MM.1S (cell line): Measurements from ENCODE around the gene SCO1.

ENCODE experiments used
- DNase-seq: peaks from one replicate; pipeline ENCODE4 v3.0.0-alpha.2; 2015
- H2AFZ ChIP-seq: fragments of 300-600 bp; sonication (generic); 2 replicates; pipeline ENCODE4 v1.6.0; 2016; ENCODE audit warnings: antibody characterized with exemption, low read length
- H3F3A ChIP-seq: fragments of 300-600 bp; sonication (generic); 2 replicates; pipeline ENCODE4 v1.6.1; 2016; ENCODE audit warnings: mild to moderate bottlenecking, antibody characterized with exemption, low read length, moderate library complexity, mixed read lengths; ENCODE audit not compliant: insufficient read depth
- H3K27ac ChIP-seq: fragments of 300-600 bp; sonication (generic); 2 replicates; pipeline ENCODE4 v1.5.1; 2016; ENCODE audit warnings: mild to moderate bottlenecking, low read length
- H3K27me3 ChIP-seq: fragments of 300-600 bp; sonication (generic); replicated peaks from 2 replicates; pipeline ENCODE4 v1.6.0; 2016; ENCODE audit warnings: low read length; ENCODE audit not compliant: insufficient read depth
- H3K36me3 ChIP-seq: fragments of 300-600 bp; sonication (generic); replicated peaks from 2 replicates; pipeline ENCODE4 v1.6.1; 2016; ENCODE audit warnings: mild to moderate bottlenecking, low read length, mixed read lengths; ENCODE audit not compliant: insufficient read depth
- H3K4me1 ChIP-seq: fragments of 300-600 bp; sonication (generic); 2 replicates; pipeline ENCODE4 v1.6.1; 2016; ENCODE audit warnings: low read length, mixed read lengths
- H3K4me2 ChIP-seq: fragments of 300-600 bp; sonication (generic); 2 replicates; pipeline ENCODE4 v1.6.0; 2016; ENCODE audit warnings: low read depth, low read length
- H3K4me3 ChIP-seq: fragments of 300-600 bp; sonication (generic); 2 replicates; pipeline ENCODE4 v1.5.1; 2016; ENCODE audit warnings: low read length, mixed read lengths
- H3K79me2 ChIP-seq: fragments of 300-600 bp; sonication (generic); 2 replicates; pipeline ENCODE4 v1.6.1; 2016; ENCODE audit warnings: mixed run types, low read length, mixed read lengths
- H3K9ac ChIP-seq: fragments of 300-600 bp; sonication (generic); 2 replicates; pipeline ENCODE4 v1.6.1; 2016; ENCODE audit warnings: low read length, mixed read lengths
- H3K9me2 ChIP-seq: fragments of 300-600 bp; sonication (generic); replicated peaks from 2 replicates; pipeline ENCODE4 v1.6.1; 2016; ENCODE audit warnings: mild to moderate bottlenecking, low read length, mixed read lengths; ENCODE audit not compliant: insufficient read depth
- H3K9me3 ChIP-seq: fragments of 300-600 bp; sonication (generic); replicated peaks from 2 replicates; pipeline ENCODE4 v1.6.1; 2016; ENCODE audit warnings: mild to moderate bottlenecking, low read length, mixed read lengths; ENCODE audit not compliant: insufficient read depth
- H4K20me1 ChIP-seq: fragments of 300-600 bp; sonication (generic); 2 replicates; pipeline ENCODE4 v1.6.1; 2016; ENCODE audit warnings: mild to moderate bottlenecking, low read length, moderate library complexity, mixed read lengths; ENCODE audit not compliant: insufficient read depth
- CTCF ChIP-seq: fragments of 300-600 bp; sonication (generic); IDR thresholded peaks from 2 replicates; pipeline ENCODE4 v1.5.1; 2016; ENCODE audit warnings: antibody characterized with exemption, low read length, mixed read lengths
- EZH2 ChIP-seq: fragments of 300-600 bp; sonication (generic); optimal IDR thresholded peaks from 2 replicates; pipeline ENCODE3; 2017; ENCODE audit warnings: low read depth, mild to moderate bottlenecking, antibody characterized with exemption, low read length, mixed read lengths
- EZH2phosphoT487 ChIP-seq: fragments of 300-600 bp; sonication (generic); IDR thresholded peaks from 2 replicates; pipeline ENCODE4 v1.6.1; 2018; ENCODE audit warnings: antibody characterized with exemption, low read length

The SCO1 gene

GRCh38 chr17:10743316-10744009 lies 46.1 kb upstream of the SCO1 start:
- Histone ChIP-seq H3K4me1 (no peaks in the 10 kb centered on the region), H2AFZ (no peak overlapping the region), H3K4me2 (no peak overlapping the region), H3K27ac (no peak overlapping the region), H3K4me3 (no peak overlapping the region), H3F3A (no peaks in the 10 kb centered on the region), H3K9me3 (no peaks in the 10 kb centered on the region), H3K36me3 (no peaks in the 10 kb centered on the region), H3K9ac (no peak overlapping the region), H3K27me3 (peaks cover 3% of the 10 kb centered on the region; the same call in 1 of the 2 replicates), H3K79me2 (no peaks in the 10 kb centered on the region), H3K9me2 (no peaks in the 10 kb centered on the region), H4K20me1 (no peaks in the 10 kb centered on the region)
- TF ChIP-seq EZH2 (no peak), EZH2phosphoT487 (no peak), CTCF (no peak)
- no peak for DNase-seq

GRCh38 chr17:10742431-10742830 lies 45.1 kb upstream of the SCO1 start:
- Histone ChIP-seq H3K79me2 (no peaks in the 10 kb centered on the region), H3K4me1 (no peaks in the 10 kb centered on the region), H3F3A (no peaks in the 10 kb centered on the region), H3K27ac (no peak overlapping the region), H3K27me3 (peaks cover 10% of the 10 kb centered on the region; the same call in 1 of the 2 replicates), H2AFZ (no peak overlapping the region), H3K9ac (no peak overlapping the region), H3K36me3 (no peaks in the 10 kb centered on the region), H4K20me1 (no peaks in the 10 kb centered on the region), H3K9me3 (no peaks in the 10 kb centered on the region), H3K9me2 (no peaks in the 10 kb centered on the region), H3K4me3 (no peak overlapping the region), H3K4me2 (no peak overlapping the region)
- no peak for DNase-seq
- TF ChIP-seq EZH2: no peak

GRCh38 chr17:10741416-10742135 lies 44.2 kb upstream of the SCO1 start:
- Histone ChIP-seq H3K27me3 (peaks cover 11% of the 10 kb centered on the region; the same call in 1 of the 2 replicates), H3K36me3 (no peaks in the 10 kb centered on the region), H3K4me2 (no peak overlapping the region), H3F3A (no peaks in the 10 kb centered on the region), H3K9me3 (no peaks in the 10 kb centered on the region), H2AFZ (no peak overlapping the region), H3K79me2 (no peaks in the 10 kb centered on the region), H3K9ac (no peak overlapping the region), H3K4me3 (no peak overlapping the region), H4K20me1 (no peaks in the 10 kb centered on the region), H3K27ac (no peak overlapping the region), H3K4me1 (no peaks in the 10 kb centered on the region), H3K9me2 (no peaks in the 10 kb centered on the region)
- DNase-seq: no peak
- TF ChIP-seq EZH2 (no peak), EZH2phosphoT487 (no peak), CTCF (no peak)

DNA sequence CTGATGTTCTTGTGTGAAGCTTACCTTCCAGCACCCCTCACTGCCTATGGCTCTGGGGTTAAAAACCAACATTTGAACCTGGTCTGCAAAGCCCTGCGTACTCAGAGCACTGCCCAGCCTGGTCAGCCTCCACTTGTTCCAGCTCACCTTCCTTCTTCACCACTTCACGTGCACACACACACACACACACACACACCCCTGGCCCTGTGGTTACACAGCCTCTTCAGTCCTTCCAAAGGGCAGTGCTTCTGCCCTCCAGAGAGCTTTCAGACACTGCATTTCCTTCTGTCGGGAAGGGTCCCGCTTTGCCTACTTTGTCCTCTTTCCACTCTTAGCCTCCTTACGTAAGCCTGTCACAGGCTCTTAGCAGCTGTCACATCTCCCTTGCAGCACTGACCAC lies 42.1 kb upstream of the SCO1 start:
- Histone ChIP-seq H2AFZ (no peak overlapping the region), H3K27ac (no peak overlapping the region), H3K4me1 (no peaks in the 10 kb centered on the region), H3K9ac (no peak overlapping the region), H3K27me3 (peaks cover 11% of the 10 kb centered on the region; the same call in 1 of the 2 replicates), H3F3A (no peaks in the 10 kb centered on the region), H3K79me2 (no peaks in the 10 kb centered on the region), H3K36me3 (no peaks in the 10 kb centered on the region), H3K9me3 (no peaks in the 10 kb centered on the region), H3K4me2 (no peak overlapping the region), H4K20me1 (no peaks in the 10 kb centered on the region), H3K4me3 (no peak overlapping the region), H3K9me2 (no peaks in the 10 kb centered on the region)
- DNase-seq: no peak
- TF ChIP-seq EZH2phosphoT487 (no peak), EZH2 (no peak), CTCF (no peak)
